SK-N-SH (cell line): ENCODE measurements around the gene TNFRSF19. TPM values are rescaled to one million over a fixed set of nuclear protein-coding genes. Genes with fewer than 3 reads are reported as not detected.

Experiments used
- CTCF ChIA-PET: fragments of 300-600, 350-600 bp; formaldehyde crosslinking; extraction: SDS; loops from one replicate; lab custom pipeline; 2021; lab: Yijun Ruan, JAX
- POLR2A ChIA-PET: fragments of 350-600 bp; sonication (Branson Sonifier 250); formaldehyde crosslinking; extraction: SDS; loops from one replicate; lab custom pipeline; 2020; ENCODE audit warnings: antibody characterized with exemption, inconsistent platforms; lab: Yijun Ruan, JAX
- DNase-seq: peaks from one replicate; pipeline ENCODE4 v3.0.0; 2012
- H2AFZ ChIP-seq: fragments of 200-600 bp; sonication (generic); 2 replicates; pipeline ENCODE4 v1.8.1; 2016; ENCODE audit warnings: antibody characterized with exemption, mild to moderate bottlenecking, low read depth
- H3F3A ChIP-seq: fragments of 200-600 bp; sonication (generic); replicated peaks from 2 replicates; pipeline ENCODE3; 2016; ENCODE audit warnings: antibody characterized with exemption, mild to moderate bottlenecking; ENCODE audit not compliant: insufficient read depth
- H3K27ac ChIP-seq, 2 experiments: fragments of 200-500 bp in 1 of 2; fragments of 200-600 bp in 1 of 2; sonication (Bioruptor generic) in 1 of 2; sonication (generic), shearing (Covaris generic) in 1 of 2; 2 replicates each; pipeline versions ENCODE4 v1.5.1 to v1.6.1; 2014 to 2016; ENCODE audit warnings: low read depth in 2 of 2, inconsistent platforms in 1 of 2, low read length in 1 of 2, mild to moderate bottlenecking in 1 of 2, mixed read lengths in 1 of 2
- H3K27me3 ChIP-seq: fragments of 200-600 bp; sonication (generic), shearing (Covaris generic); 2 replicates; pipeline ENCODE4 v1.6.1; 2016; ENCODE audit warnings: mixed run types; ENCODE audit not compliant: insufficient read depth
- H3K36me3 ChIP-seq, 2 experiments: fragments of 200-500 bp in 1 of 2; fragments of 200-600 bp in 1 of 2; sonication (Bioruptor generic) in 1 of 2; sonication (generic) in 1 of 2; replicated peaks in 1 of 2; 2 replicates each; pipeline versions ENCODE3 to v1.5.1; 2014 to 2016; ENCODE audit warnings: low read length in 1 of 2, mild to moderate bottlenecking in 1 of 2; ENCODE audit not compliant: insufficient read depth in 2 of 2, control insufficient read depth in 1 of 2
- H3K4me1 ChIP-seq, 2 experiments: fragments of 200-500 bp in 1 of 2; fragments of 200-600 bp in 1 of 2; sonication (Bioruptor generic) in 1 of 2; sonication (generic), shearing (Covaris generic) in 1 of 2; 2 replicates each; pipeline versions ENCODE4 v1.5.1 to v1.6.1; 2014 to 2016; ENCODE audit warnings: low read depth in 1 of 2, low read length in 1 of 2, mixed run types in 1 of 2; ENCODE audit not compliant: insufficient read depth in 2 of 2, control insufficient read depth in 1 of 2
- H3K4me2 ChIP-seq: fragments of 200-600 bp; sonication (generic), shearing (Covaris generic); 2 replicates; pipeline ENCODE4 v1.6.1; 2017; ENCODE audit warnings: mixed run types
- H3K4me3 ChIP-seq, 2 experiments: fragments of 200-500 bp in 1 of 2; fragments of 200-600 bp in 1 of 2; sonication (Bioruptor generic) in 1 of 2; sonication (generic), shearing (Covaris generic) in 1 of 2; 2 replicates each; pipeline versions ENCODE4 v1.5.1 to v1.8.1; 2014 to 2016; ENCODE audit warnings: low read depth in 2 of 2, inconsistent platforms in 1 of 2, low read length in 1 of 2, mild to moderate bottlenecking in 1 of 2, mixed read lengths in 1 of 2, moderate library complexity in 1 of 2
- H3K79me2 ChIP-seq: fragments of 200-600 bp; sonication (generic); 2 replicates; pipeline ENCODE4 v1.8.1; 2017; ENCODE audit warnings: mild to moderate bottlenecking; ENCODE audit not compliant: insufficient read depth
- H3K9ac ChIP-seq: fragments of 200-600 bp; sonication (generic); 2 replicates; pipeline ENCODE4 v1.6.1; 2017; ENCODE audit warnings: mixed run types
- H3K9me2 ChIP-seq: fragments of 200-600 bp; sonication (generic); 2 replicates; pipeline ENCODE4 v1.6.1; 2017; ENCODE audit warnings: mixed run types
- H3K9me3 ChIP-seq: fragments of 200-600 bp; sonication (generic); 2 replicates; pipeline ENCODE4 v1.6.1; 2017; ENCODE audit warnings: mixed run types, mild to moderate bottlenecking, moderate library complexity
- H4K20me1 ChIP-seq: fragments of 200-600 bp; sonication (generic); 2 replicates; pipeline ENCODE4 v1.6.1; 2017; ENCODE audit warnings: mild to moderate bottlenecking, mixed run types; ENCODE audit not compliant: insufficient read depth
- EP300 ChIP-seq, 2 experiments: IDR thresholded peaks; 2 replicates each; pipeline versions ENCODE4 v1.4.0 to v1.6.1; 2012; ENCODE audit warnings: borderline replicate concordance in 1 of 2, low read depth in 1 of 2, low read length in 1 of 2
- FOSL2 ChIP-seq: IDR thresholded peaks from 2 replicates; pipeline ENCODE4 v1.4.0; 2012; ENCODE audit warnings: low read depth, mild to moderate bottlenecking, moderate library complexity, borderline replicate concordance
- FOXJ3 ChIP-seq: sonication (generic); formaldehyde crosslinking; IDR thresholded peaks from 2 replicates; pipeline ENCODE4 v1.5.1; 2020; ENCODE audit warnings: mild to moderate bottlenecking, missing genetic modification reagents
- FOXM1 ChIP-seq: IDR thresholded peaks from 2 replicates; pipeline ENCODE4 v1.4.0; 2012; ENCODE audit warnings: low read depth, mild to moderate bottlenecking
- GATA2 ChIP-seq: sonication (generic); formaldehyde crosslinking; IDR thresholded peaks from 2 replicates; pipeline ENCODE4 v1.5.0; 2020; ENCODE audit warnings: mild to moderate bottlenecking, missing genetic modification reagents
- JUND ChIP-seq: IDR thresholded peaks from 2 replicates; pipeline ENCODE4 v1.4.0; 2012
- MAX ChIP-seq: IDR thresholded peaks from 2 replicates; pipeline ENCODE4 v1.4.0; 2012; ENCODE audit warnings: low read depth
- MEF2A ChIP-seq: IDR thresholded peaks from 2 replicates; pipeline ENCODE4 v1.4.0; 2012; ENCODE audit warnings: low read depth, borderline replicate concordance
- RFX5 ChIP-seq: IDR thresholded peaks from 2 replicates; pipeline ENCODE4 v1.6.1; 2012; ENCODE audit warnings: mild to moderate bottlenecking, improper control_type of control experiment, low read length
- RXRA ChIP-seq: IDR thresholded peaks from 2 replicates; pipeline ENCODE4 v1.4.0; 2012; ENCODE audit warnings: low read depth, mild to moderate bottlenecking, borderline replicate concordance
- SIN3A ChIP-seq: IDR thresholded peaks from 2 replicates; pipeline ENCODE4 v1.6.1; 2012; ENCODE audit warnings: low read depth, mild to moderate bottlenecking, low read length, moderate library complexity, borderline replicate concordance
- TAF1 ChIP-seq: IDR thresholded peaks from 2 replicates; pipeline ENCODE4 v1.6.1; 2012; ENCODE audit warnings: low read depth, mild to moderate bottlenecking, low read length, moderate library complexity, borderline replicate concordance
- TCF12 ChIP-seq: IDR thresholded peaks from 2 replicates; pipeline ENCODE4 v1.4.0; 2012
- TEAD4 ChIP-seq: IDR thresholded peaks from 2 replicates; pipeline ENCODE4 v1.4.0; 2012; ENCODE audit warnings: mild to moderate bottlenecking, borderline replicate concordance; ENCODE audit not compliant: insufficient read depth
- WGBS: methylation state at CpG from one replicate; pipeline ENCODE4 v1.1.6; 2017; ENCODE audit warnings: low lambda C conversion rate; 5-methylcytosine and 5-hydroxymethylcytosine counted together
- polyA plus RNA-seq, 3 experiments: library from polyadenylated mRNA; depleted of rRNA; stranded (reverse); fragments of >200 nt; gene quantifications; 2 replicates each; pipeline ENCODE4 v1.2.3, GENCODE V29; 2012
- TF ChIP-seq, protein P1 (sequence below): IDR thresholded peaks from 2 replicates; pipeline ENCODE4; 2012
- TF ChIP-seq, protein P2 (sequence below): fragments of 150-350 bp; IDR thresholded peaks from 2 replicates; pipeline ENCODE4 v1.6.1; 2016; ENCODE audit warnings: mild to moderate bottlenecking, low read depth, low read length
- TF ChIP-seq, protein P3 (sequence below): IDR thresholded peaks from 2 replicates; pipeline ENCODE4 v1.4.0; 2012; ENCODE audit warnings: low read depth, borderline replicate concordance

TNFRSF19 gene
- polyA plus RNA-seq, 1 of the 3 experiments (the other 2 are of a cell fraction), result 4.6 TPM

DNA sequence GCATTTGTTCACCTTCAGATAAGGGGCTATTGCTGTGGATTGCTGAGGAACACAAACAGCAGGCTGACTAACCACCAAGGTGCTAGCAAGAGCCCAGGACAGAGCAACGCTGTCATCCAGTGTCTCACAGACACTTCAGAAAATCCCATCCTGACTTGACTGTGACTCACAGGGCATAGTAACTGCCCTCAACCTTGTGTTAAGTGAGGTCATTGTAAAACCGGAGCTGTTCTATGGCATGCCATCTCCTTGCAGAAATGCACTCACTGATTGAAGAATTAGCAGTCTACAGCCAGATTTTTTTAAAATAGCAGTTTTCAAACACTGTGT is 51.1 kb downstream of the TNFRSF19 start:
- H3K9me3 ChIP-seq, result no peaks in the 10 kb centered on the region
- no peaks in the 10 kb centered on the region for H3K27me3 ChIP-seq
- H3K9ac ChIP-seq, result peak overlapping the region; percentile 47; the same call in 1 of the 2 replicates
- peaks cover 0 to 13% of the 10 kb centered on the region in 2 experiments for H3K36me3 ChIP-seq
- no peaks in the 10 kb centered on the region for H4K20me1 ChIP-seq
- TF ChIP-seq TCF12, result peak; percentile 58
- TF ChIP-seq, protein P1, sequence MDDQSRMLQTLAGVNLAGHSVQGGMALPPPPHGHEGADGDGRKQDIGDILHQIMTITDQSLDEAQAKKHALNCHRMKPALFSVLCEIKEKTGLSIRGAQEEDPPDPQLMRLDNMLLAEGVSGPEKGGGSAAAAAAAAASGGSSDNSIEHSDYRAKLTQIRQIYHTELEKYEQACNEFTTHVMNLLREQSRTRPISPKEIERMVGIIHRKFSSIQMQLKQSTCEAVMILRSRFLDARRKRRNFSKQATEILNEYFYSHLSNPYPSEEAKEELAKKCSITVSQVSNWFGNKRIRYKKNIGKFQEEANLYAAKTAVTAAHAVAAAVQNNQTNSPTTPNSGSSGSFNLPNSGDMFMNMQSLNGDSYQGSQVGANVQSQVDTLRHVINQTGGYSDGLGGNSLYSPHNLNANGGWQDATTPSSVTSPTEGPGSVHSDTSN, result peak; percentile 47
- TF ChIP-seq JUND, result peak; percentile 41
- no peak for TF ChIP-seq TEAD4
- no peak for TF ChIP-seq GATA2 (CRISPR knock-in tag)
- peak; percentile 71; the same call in 1 of the 2 replicates for TF ChIP-seq FOSL2
- TF ChIP-seq EP300 (IDR thresholded peaks at IDR 0.05; ENCODE audit: borderline replicate concordance in 1 of 2, low read depth in 1 of 2, low read length in 1 of 2), result peak in 1 of 2 experiments; percentile 35; a peak in 1 of 4 replicates
- no peaks in the 10 kb centered on the region for H3K79me2 ChIP-seq
- no peak overlapping the region for H2AFZ ChIP-seq
- H3K4me2 ChIP-seq, result no peak overlapping the region; the same call in 1 of the 2 replicates
- peak overlapping the region in 1 of 2 experiments; percentile 92; a peak in 2 of 4 replicates for H3K27ac ChIP-seq
- POLR2A ChIA-PET, result no interaction called here
- H3K4me3 ChIP-seq, result no peak overlapping the region
- no peaks in the 10 kb centered on the region for H3K9me2 ChIP-seq
- peaks cover 37% of the 10 kb centered on the region for H3F3A ChIP-seq
- CTCF ChIA-PET, result interaction anchor here (0.7 to 1.6 kb wide), 2 partner anchors 8 to 663 kb away, joined by 3 read pairs; no protein-coding TSS in a partner anchor
- 10% methylated on average over 2 of the region's 2 CpGs for WGBS
- H3K4me1 ChIP-seq, result peaks cover 3 to 20% of the 10 kb centered on the region in 2 experiments
- no peak for DNase-seq

- no peak for DNase-seq
- Histone ChIP-seq H3K27ac (no peak overlapping the region), H4K20me1 (no peaks in the 10 kb centered on the region), H3F3A (peaks cover 31% of the 10 kb centered on the region), H3K79me2 (no peaks in the 10 kb centered on the region), H3K4me2 (no peak overlapping the region), H3K4me1 (peaks cover 0 to 9% of the 10 kb centered on the region in 2 experiments; a peak in 2 of 4 replicates), H3K27me3 (no peaks in the 10 kb centered on the region), H3K4me3 (no peak overlapping the region), H3K9ac (no peak overlapping the region), H3K9me2 (no peaks in the 10 kb centered on the region), H3K9me3 (no peaks in the 10 kb centered on the region), H3K36me3 (peaks cover 0 to 23% of the 10 kb centered on the region in 2 experiments), H2AFZ (no peak overlapping the region)
- 92% methylated on average over 3 of the region's 3 CpGs for WGBS
- TF ChIP-seq, protein P2, sequence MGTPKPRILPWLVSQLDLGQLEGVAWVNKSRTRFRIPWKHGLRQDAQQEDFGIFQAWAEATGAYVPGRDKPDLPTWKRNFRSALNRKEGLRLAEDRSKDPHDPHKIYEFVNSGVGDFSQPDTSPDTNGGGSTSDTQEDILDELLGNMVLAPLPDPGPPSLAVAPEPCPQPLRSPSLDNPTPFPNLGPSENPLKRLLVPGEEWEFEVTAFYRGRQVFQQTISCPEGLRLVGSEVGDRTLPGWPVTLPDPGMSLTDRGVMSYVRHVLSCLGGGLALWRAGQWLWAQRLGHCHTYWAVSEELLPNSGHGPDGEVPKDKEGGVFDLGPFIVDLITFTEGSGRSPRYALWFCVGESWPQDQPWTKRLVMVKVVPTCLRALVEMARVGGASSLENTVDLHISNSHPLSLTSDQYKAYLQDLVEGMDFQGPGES, result no peak
- no peak for TF ChIP-seq TEAD4
- no peak for TF ChIP-seq FOXM1
- no peak for TF ChIP-seq MAX
- TF ChIP-seq TAF1, result no peak
- TF ChIP-seq FOXJ3, result no peak
- no peak for TF ChIP-seq TCF12
- TF ChIP-seq SIN3A, result no peak
- TF ChIP-seq RXRA, result no peak
- TF ChIP-seq GATA2 (CRISPR knock-in tag), result no peak
- no peak for TF ChIP-seq EP300 (IDR thresholded peaks at IDR 0.05; ENCODE audit: borderline replicate concordance in 1 of 2, low read depth in 1 of 2, low read length in 1 of 2)
- TF ChIP-seq JUND, result no peak
- no peak for TF ChIP-seq RFX5
- TF ChIP-seq, protein P3, sequence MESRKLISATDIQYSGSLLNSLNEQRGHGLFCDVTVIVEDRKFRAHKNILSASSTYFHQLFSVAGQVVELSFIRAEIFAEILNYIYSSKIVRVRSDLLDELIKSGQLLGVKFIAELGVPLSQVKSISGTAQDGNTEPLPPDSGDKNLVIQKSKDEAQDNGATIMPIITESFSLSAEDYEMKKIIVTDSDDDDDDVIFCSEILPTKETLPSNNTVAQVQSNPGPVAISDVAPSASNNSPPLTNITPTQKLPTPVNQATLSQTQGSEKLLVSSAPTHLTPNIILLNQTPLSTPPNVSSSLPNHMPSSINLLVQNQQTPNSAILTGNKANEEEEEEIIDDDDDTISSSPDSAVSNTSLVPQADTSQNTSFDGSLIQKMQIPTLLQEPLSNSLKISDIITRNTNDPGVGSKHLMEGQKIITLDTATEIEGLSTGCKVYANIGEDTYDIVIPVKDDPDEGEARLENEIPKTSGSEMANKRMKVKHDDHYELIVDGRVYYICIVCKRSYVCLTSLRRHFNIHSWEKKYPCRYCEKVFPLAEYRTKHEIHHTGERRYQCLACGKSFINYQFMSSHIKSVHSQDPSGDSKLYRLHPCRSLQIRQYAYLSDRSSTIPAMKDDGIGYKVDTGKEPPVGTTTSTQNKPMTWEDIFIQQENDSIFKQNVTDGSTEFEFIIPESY, result no peak
- no peak for TF ChIP-seq MEF2A
- POLR2A ChIA-PET, result no interaction called here
- CTCF ChIA-PET, result no interaction called here
Measured at GRCh38 chr13:23622985-23623384, 52.8 kb downstream of the TNFRSF19 start.
